OCI-LY1 (cell line): ENCODE data around the gene ARHGAP6.

Experiments
- H2AFZ ChIP-seq: fragments of 200-600 bp; sonication (generic), shearing (Covaris generic); 2 replicates; pipeline ENCODE4 v1.6.0; 2014; ENCODE audit warnings: antibody characterized with exemption, mild to moderate bottlenecking, low read length
- H3F3A ChIP-seq: fragments of 200-600 bp; sonication (generic), shearing (Covaris generic); 2 replicates; pipeline ENCODE4 v1.6.0; 2014; ENCODE audit warnings: mild to moderate bottlenecking, antibody characterized with exemption, low read length, moderate library complexity; ENCODE audit not compliant: insufficient read depth
- H3K27ac ChIP-seq: fragments of 200-600 bp; sonication (generic); 2 replicates; pipeline ENCODE4 v1.5.1; 2014; ENCODE audit warnings: low read length, mixed run types, mild to moderate bottlenecking, low read depth; ENCODE audit not compliant: poor library complexity, severe bottlenecking
- H3K27me3 ChIP-seq: fragments of 200-600 bp; sonication (generic); 2 replicates; pipeline ENCODE4 v1.6.0; 2014; ENCODE audit warnings: antibody characterized with exemption, mild to moderate bottlenecking, low read length, moderate library complexity; ENCODE audit not compliant: insufficient read depth
- H3K36me3 ChIP-seq: fragments of 200-600 bp; sonication (generic); 2 replicates; pipeline ENCODE4 v1.6.1; 2014; ENCODE audit warnings: mild to moderate bottlenecking, antibody characterized with exemption, low read length, moderate library complexity, mixed read lengths; ENCODE audit not compliant: insufficient read depth
- H3K4me1 ChIP-seq: fragments of 200-600 bp; sonication (generic); 2 replicates; pipeline ENCODE4 v1.5.1; 2014; ENCODE audit warnings: mild to moderate bottlenecking, low read length, moderate library complexity; ENCODE audit not compliant: insufficient read depth, severe bottlenecking
- H3K4me2 ChIP-seq: fragments of 200-600 bp; sonication (generic), shearing (Covaris generic); 2 replicates; pipeline ENCODE4 v1.6.1; 2014; ENCODE audit warnings: low read length
- H3K4me3 ChIP-seq: fragments of 200-600 bp; sonication (generic); 2 replicates; pipeline ENCODE4 v1.5.1; 2014; ENCODE audit warnings: low read length, low read depth, mild to moderate bottlenecking, mixed read lengths; ENCODE audit not compliant: poor library complexity, severe bottlenecking
- H3K79me2 ChIP-seq: fragments of 200-600 bp; shearing (Covaris generic); 2 replicates; pipeline ENCODE4 v1.6.1; 2016; ENCODE audit warnings: mixed run types, low read length, mixed read lengths; ENCODE audit not compliant: insufficient read depth
- H3K9ac ChIP-seq: fragments of 200-600 bp; sonication (generic), shearing (Covaris generic); 2 replicates; pipeline ENCODE4 v1.6.1; 2014; ENCODE audit warnings: mild to moderate bottlenecking, low read length, mixed read lengths
- H3K9me2 ChIP-seq: fragments of 200-600 bp; sonication (generic), shearing (Covaris generic); 2 replicates; pipeline ENCODE4 v1.6.1; 2014; ENCODE audit warnings: low read depth, mild to moderate bottlenecking, low read length, mixed read lengths
- H3K9me3 ChIP-seq: fragments of 200-600 bp; shearing (Covaris generic); 2 replicates; pipeline ENCODE4 v1.6.1; 2014; ENCODE audit warnings: low read length, mixed read lengths
- H4K20me1 ChIP-seq: fragments of 200-600 bp; sonication (generic), shearing (Covaris generic); 2 replicates; pipeline ENCODE4 v1.6.0; 2016; ENCODE audit warnings: mild to moderate bottlenecking, low read length; ENCODE audit not compliant: insufficient read depth
- CTCF ChIP-seq: fragments of 200-600 bp; sonication (generic), shearing (Covaris generic); IDR thresholded peaks from 2 replicates; pipeline ENCODE4 v1.5.1; 2017; ENCODE audit warnings: mild to moderate bottlenecking, antibody characterized with exemption, low read length, moderate library complexity, mixed read lengths
- EZH2 ChIP-seq: fragments of 200-600 bp; sonication (generic), shearing (Covaris generic); IDR thresholded peaks from 2 replicates; pipeline ENCODE4 v1.8.0; 2017; ENCODE audit warnings: borderline replicate concordance, mixed run types, mild to moderate bottlenecking, antibody characterized with exemption, low read length, moderate library complexity, mixed read lengths

The ARHGAP6 gene

DNA sequence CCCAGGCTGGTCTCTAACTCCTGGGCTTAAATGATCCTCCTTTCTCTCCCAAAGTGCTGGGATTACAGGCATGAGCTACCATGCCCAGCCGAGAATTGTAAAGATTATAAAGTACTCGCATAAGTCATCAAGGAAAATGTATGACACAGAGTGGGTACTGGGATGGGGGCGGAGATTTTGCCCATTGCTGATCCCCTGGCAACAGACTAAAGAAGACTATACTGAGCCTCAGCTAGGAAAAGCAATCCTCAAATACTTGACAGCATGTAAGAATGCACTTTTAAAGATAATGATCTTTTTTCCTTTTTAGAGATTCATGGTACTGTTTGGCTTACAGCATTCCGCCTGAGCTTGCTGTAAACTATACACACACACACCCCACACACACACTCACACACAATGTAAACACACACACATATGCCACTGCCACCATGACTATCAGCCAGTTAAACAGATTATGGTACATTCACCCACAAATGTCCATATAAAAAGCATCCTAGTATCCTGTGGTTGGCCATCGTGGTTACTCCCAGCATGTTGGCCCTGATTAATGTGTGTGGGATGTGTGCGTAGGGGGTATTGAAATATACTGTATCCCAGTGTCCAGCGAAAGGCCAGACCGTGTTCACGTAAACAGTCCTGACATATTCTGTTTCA lies 259.5 kb downstream of the ARHGAP6 start:
- no peak for TF ChIP-seq EZH2
- no peak for TF ChIP-seq CTCF
- H3K27ac ChIP-seq, result no peak overlapping the region
- H3K4me2 ChIP-seq, result no peak overlapping the region

GRCh38 chrX:11403631-11404030 lies 262.1 kb downstream of the ARHGAP6 start:
- Histone ChIP-seq H3F3A (no peaks in the 10 kb centered on the region), H3K27ac (no peak overlapping the region), H3K79me2 (no peaks in the 10 kb centered on the region), H3K9me2 (no peaks in the 10 kb centered on the region), H3K36me3 (no peaks in the 10 kb centered on the region), H3K9me3 (no peaks in the 10 kb centered on the region), H3K4me1 (no peaks in the 10 kb centered on the region), H3K4me2 (no peak overlapping the region), H3K27me3 (no peaks in the 10 kb centered on the region), H4K20me1 (no peaks in the 10 kb centered on the region), H3K9ac (no peak overlapping the region), H3K4me3 (no peak overlapping the region), H2AFZ (no peak overlapping the region)
- no peak for TF ChIP-seq EZH2
- TF ChIP-seq CTCF, result no peak

More for the DNA sequence above, 259.5 kb downstream of the ARHGAP6 start:
- Histone ChIP-seq H3F3A (no peaks in the 10 kb centered on the region), H3K36me3 (no peaks in the 10 kb centered on the region), H2AFZ (no peak overlapping the region), H3K27me3 (no peaks in the 10 kb centered on the region), H3K9ac (no peak overlapping the region), H3K79me2 (no peaks in the 10 kb centered on the region), H3K4me1 (no peaks in the 10 kb centered on the region), H3K4me3 (no peak overlapping the region), H3K9me3 (no peaks in the 10 kb centered on the region), H4K20me1 (no peaks in the 10 kb centered on the region), H3K9me2 (no peaks in the 10 kb centered on the region)

DNA sequence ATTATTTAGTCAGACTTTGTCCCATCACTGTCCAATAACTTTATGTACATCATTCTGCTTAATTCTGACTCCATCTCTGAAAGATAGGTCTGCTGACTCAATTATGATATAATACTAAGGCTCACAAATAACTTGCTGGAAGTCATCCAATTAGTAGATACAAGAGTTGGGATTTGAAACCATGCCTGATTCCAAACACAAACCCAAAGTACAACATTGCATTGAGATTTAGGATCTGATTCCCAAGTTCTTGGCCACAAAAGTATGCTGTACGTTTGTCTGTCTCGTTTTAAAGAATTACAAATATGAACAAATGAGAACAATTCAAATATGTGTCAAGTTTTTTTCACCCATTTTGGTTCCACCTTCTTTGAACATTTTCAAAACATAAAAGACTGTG lies 263.8 kb downstream of the ARHGAP6 start:
- TF ChIP-seq EZH2 (no peak), CTCF (no peak)
- no peaks in the 10 kb centered on the region for H3K27me3 ChIP-seq
- no peak overlapping the region for H3K27ac ChIP-seq
- no peaks in the 10 kb centered on the region for H3K79me2 ChIP-seq
- H3K4me1 ChIP-seq, result no peaks in the 10 kb centered on the region
- H3K4me2 ChIP-seq, result no peak overlapping the region
- H2AFZ ChIP-seq, result no peak overlapping the region
- H3K9me2 ChIP-seq, result no peaks in the 10 kb centered on the region
- no peak overlapping the region for H3K4me3 ChIP-seq
- H4K20me1 ChIP-seq, result no peaks in the 10 kb centered on the region
- no peak overlapping the region for H3K9ac ChIP-seq
- no peaks in the 10 kb centered on the region for H3F3A ChIP-seq
- H3K36me3 ChIP-seq, result no peaks in the 10 kb centered on the region
- H3K9me3 ChIP-seq, result no peaks in the 10 kb centered on the region
